Breast epithelium (tissue), 3 donors: ENCODE data around the gene CXCL3.

Source experiments
- POLR2A ChIP-seq: fragments of 450-650 bp; IDR thresholded peaks from one replicate; pipeline ENCODE4 v1.6.1; 2016; ENCODE audit warnings: antibody characterized with exemption, mild to moderate bottlenecking, moderate library complexity
- POLR2AphosphoS5 ChIP-seq, 3 donors: sonication (generic); formaldehyde crosslinking; IDR thresholded peaks; one replicate each; pipeline ENCODE4 v1.6.1; 2017; ENCODE audit warnings: antibody characterized with exemption in 3 of 3
- TF ChIP-seq, protein P1 (sequence below), 3 donors: fragments of 450-650 bp; IDR thresholded peaks; one replicate each; pipeline ENCODE4 v1.5.1; 2016 to 2017; ENCODE audit warnings: antibody characterized with exemption in 3 of 3, mild to moderate bottlenecking in 3 of 3, moderate library complexity in 3 of 3

DNA sequence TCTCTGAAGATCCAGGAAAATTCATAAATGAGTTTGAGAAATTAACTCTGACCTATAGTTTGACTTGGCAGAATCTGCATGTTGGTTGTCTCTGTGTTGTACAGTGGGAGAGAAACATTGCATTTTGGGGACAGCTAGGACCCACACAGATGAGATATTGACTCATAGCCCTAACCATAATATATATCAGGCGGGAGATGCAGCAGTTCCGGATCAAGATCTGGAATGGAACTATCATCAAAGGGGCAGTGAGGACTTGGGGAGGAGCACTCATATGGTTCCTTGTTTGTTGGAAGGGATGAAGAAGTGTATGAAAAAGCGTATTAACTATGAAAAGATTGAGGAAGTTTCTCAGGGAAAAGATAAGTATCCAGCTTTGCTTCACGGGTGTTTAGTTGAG, 46.5 kb upstream of the CXCL3 start:
- TF ChIP-seq, protein P1, sequence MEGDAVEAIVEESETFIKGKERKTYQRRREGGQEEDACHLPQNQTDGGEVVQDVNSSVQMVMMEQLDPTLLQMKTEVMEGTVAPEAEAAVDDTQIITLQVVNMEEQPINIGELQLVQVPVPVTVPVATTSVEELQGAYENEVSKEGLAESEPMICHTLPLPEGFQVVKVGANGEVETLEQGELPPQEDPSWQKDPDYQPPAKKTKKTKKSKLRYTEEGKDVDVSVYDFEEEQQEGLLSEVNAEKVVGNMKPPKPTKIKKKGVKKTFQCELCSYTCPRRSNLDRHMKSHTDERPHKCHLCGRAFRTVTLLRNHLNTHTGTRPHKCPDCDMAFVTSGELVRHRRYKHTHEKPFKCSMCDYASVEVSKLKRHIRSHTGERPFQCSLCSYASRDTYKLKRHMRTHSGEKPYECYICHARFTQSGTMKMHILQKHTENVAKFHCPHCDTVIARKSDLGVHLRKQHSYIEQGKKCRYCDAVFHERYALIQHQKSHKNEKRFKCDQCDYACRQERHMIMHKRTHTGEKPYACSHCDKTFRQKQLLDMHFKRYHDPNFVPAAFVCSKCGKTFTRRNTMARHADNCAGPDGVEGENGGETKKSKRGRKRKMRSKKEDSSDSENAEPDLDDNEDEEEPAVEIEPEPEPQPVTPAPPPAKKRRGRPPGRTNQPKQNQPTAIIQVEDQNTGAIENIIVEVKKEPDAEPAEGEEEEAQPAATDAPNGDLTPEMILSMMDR (IDR thresholded peaks at IDR 0.05) = no peak
- TF ChIP-seq POLR2A (no peak), POLR2AphosphoS5 (IDR thresholded peaks at IDR 0.05) (no peak)
